ENCODE data around the gene EPYC.

DNA sequence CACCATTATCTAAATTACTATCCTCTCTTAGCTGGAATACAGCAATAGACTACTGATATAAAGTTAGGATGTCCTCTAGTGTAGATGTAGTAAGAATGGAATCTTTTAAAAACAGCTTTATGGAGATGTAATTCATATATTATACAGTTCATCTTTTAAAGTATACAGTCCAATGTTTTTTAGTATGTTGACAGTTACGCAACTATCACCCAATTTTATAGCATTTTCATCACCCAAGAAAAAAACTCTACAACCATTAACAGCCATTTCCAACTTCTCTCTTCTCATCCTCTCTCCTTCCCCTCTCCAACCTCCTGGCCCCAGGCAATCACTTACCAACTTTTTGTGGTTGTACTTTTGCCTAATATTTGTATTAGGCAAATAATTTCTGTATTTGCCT lies 22.6 kb downstream of the EPYC start:
- TF ChIP-seq RARB (CRISPR knock-in tag; IDR thresholded peaks at IDR 0.05): no peak
- no peak for TF ChIP-seq PPARA (CRISPR knock-in tag; IDR thresholded peaks at IDR 0.05; ENCODE audit: borderline replicate concordance)
- TF ChIP-seq ESRRG (CRISPR knock-in tag; IDR thresholded peaks at IDR 0.05): no peak
- TF ChIP-seq, protein P1, sequence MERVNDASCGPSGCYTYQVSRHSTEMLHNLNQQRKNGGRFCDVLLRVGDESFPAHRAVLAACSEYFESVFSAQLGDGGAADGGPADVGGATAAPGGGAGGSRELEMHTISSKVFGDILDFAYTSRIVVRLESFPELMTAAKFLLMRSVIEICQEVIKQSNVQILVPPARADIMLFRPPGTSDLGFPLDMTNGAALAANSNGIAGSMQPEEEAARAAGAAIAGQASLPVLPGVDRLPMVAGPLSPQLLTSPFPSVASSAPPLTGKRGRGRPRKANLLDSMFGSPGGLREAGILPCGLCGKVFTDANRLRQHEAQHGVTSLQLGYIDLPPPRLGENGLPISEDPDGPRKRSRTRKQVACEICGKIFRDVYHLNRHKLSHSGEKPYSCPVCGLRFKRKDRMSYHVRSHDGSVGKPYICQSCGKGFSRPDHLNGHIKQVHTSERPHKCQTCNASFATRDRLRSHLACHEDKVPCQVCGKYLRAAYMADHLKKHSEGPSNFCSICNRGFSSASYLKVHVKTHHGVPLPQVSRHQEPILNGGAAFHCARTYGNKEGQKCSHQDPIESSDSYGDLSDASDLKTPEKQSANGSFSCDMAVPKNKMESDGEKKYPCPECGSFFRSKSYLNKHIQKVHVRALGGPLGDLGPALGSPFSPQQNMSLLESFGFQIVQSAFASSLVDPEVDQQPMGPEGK (CRISPR knock-in tag; IDR thresholded peaks at IDR 0.05; ENCODE audit: borderline replicate concordance): no peak
- TF ChIP-seq ZFP30 (CRISPR knock-in tag; IDR thresholded peaks at IDR 0.05): no peak
- TF ChIP-seq ARNTL (CRISPR knock-in tag; IDR thresholded peaks at IDR 0.05; ENCODE audit: borderline replicate concordance, low read depth): no peak
- TF ChIP-seq TCF4 (CRISPR knock-in tag; IDR thresholded peaks at IDR 0.05; ENCODE audit: borderline replicate concordance): no peak
- no peak for TF ChIP-seq TOX (CRISPR knock-in tag; IDR thresholded peaks at IDR 0.05; ENCODE audit: borderline replicate concordance)
- TF ChIP-seq, protein P2, sequence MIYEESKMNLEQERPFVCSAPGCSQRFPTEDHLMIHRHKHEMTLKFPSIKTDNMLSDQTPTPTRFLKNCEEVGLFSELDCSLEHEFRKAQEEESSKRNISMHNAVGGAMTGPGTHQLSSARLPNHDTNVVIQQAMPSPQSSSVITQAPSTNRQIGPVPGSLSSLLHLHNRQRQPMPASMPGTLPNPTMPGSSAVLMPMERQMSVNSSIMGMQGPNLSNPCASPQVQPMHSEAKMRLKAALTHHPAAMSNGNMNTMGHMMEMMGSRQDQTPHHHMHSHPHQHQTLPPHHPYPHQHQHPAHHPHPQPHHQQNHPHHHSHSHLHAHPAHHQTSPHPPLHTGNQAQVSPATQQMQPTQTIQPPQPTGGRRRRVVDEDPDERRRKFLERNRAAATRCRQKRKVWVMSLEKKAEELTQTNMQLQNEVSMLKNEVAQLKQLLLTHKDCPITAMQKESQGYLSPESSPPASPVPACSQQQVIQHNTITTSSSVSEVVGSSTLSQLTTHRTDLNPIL (CRISPR knock-in tag; IDR thresholded peaks at IDR 0.05; ENCODE audit: low read depth): no peak
- TF ChIP-seq ISL1 (CRISPR knock-in tag; IDR thresholded peaks at IDR 0.05): no peak
- TF ChIP-seq ZFP3 (CRISPR knock-in tag; IDR thresholded peaks at IDR 0.05): no peak
- no peak for TF ChIP-seq ZNF8 (CRISPR knock-in tag; IDR thresholded peaks at IDR 0.05)
- no peak for TF ChIP-seq GLIS3 (CRISPR knock-in tag; IDR thresholded peaks at IDR 0.05)

Data from SK-N-SH treated with all-trans-retinoic acid at 6 μM for 48 hours (cell line).